HK-2 (cell line): ENCODE measurements around the gene CCL25.
A peak's percentile ranks its signal among the peaks of the same experiment; 100 is the strongest.
"Not testable (repeated sequence)": the region's sequence is repeated elsewhere in the genome, so short reads cannot be mapped to it uniquely, and the experiment has no call there.

Source experiments
- DNase-seq: peaks from one replicate; pipeline ENCODE4 v3.0.0-alpha.2; 2018; ENCODE audit not compliant: unreplicated experiment

The CCL25 gene

GRCh38 chr19:8085598-8086408 lies 33.2 kb downstream of the CCL25 start:
- DNase-seq = peak; percentile 46

GRCh38 chr19:8086849-8087248 lies 34.3 kb downstream of the CCL25 start:
- DNase-seq = no peak

- no peak for DNase-seq
Observed at GRCh38 chr19:8087876-8088275, 35.3 kb downstream of the CCL25 start.

GRCh38 chr19:8088752-8089663 lies 36.4 kb downstream of the CCL25 start:
- DNase-seq = no peak

GRCh38 chr19:8089664-8090601 lies 37.4 kb downstream of the CCL25 start:
- DNase-seq = no peak

- DNase-seq = no peak
Observed at GRCh38 chr19:8090950-8091349, 38.4 kb downstream of the CCL25 start.

- DNase-seq = no peak
Observed at GRCh38 chr19:8093740-8094139, 41.2 kb downstream of the CCL25 start.

- no peak for DNase-seq
Observed at GRCh38 chr19:8094336-8094735, 41.8 kb downstream of the CCL25 start.

GRCh38 chr19:8095354-8095886 lies 42.9 kb downstream of the CCL25 start:
- no peak for DNase-seq

- no peak for DNase-seq
Observed at GRCh38 chr19:8096071-8096470, 43.5 kb downstream of the CCL25 start.

GRCh38 chr19:8097198-8097597 lies 44.6 kb downstream of the CCL25 start:
- no peak for DNase-seq

GRCh38 chr19:8097681-8098567 lies 45.4 kb downstream of the CCL25 start:
- no peak for DNase-seq

GRCh38 chr19:8101311-8101710 lies 48.8 kb downstream of the CCL25 start:
- no peak for DNase-seq

GRCh38 chr19:8101910-8102309 lies 49.4 kb downstream of the CCL25 start:
- DNase-seq = not testable (repeated sequence)

- no peak for DNase-seq
Observed at GRCh38 chr19:8105471-8105870, 52.9 kb downstream of the CCL25 start.

GRCh38 chr19:8107301-8107903 lies 54.8 kb downstream of the CCL25 start:
- no peak for DNase-seq

GRCh38 chr19:8108560-8109445 lies 56.2 kb downstream of the CCL25 start:
- DNase-seq = no peak

- no peak for DNase-seq
Observed at GRCh38 chr19:8109455-8109854, 56.9 kb downstream of the CCL25 start.
